Transverse colon (tissue), 4 donors: ENCODE data around the gene PCDHGA12. TPM values are rescaled to one million over a fixed set of nuclear protein-coding genes. Genes with fewer than 3 reads are reported as not detected.
A peak's percentile ranks its signal among the peaks of the same experiment; 100 is the strongest.
"Not testable (repeated sequence)": the region's sequence is repeated elsewhere in the genome, so short reads cannot be mapped to it uniquely, and the experiment has no call there.

Source experiments
- DNase-seq: peaks from one replicate; pipeline ENCODE4 v3.0.0-alpha.2; 2019
- H3K27ac ChIP-seq, 4 donors: fragments of 200-600 bp; sonication (generic); 2 replicates each; pipeline ENCODE4 v1.5.1; 2016 to 2018; ENCODE audit warnings: inconsistent platforms in 4 of 4
- H3K27me3 ChIP-seq: fragments of 200-600 bp; sonication (generic); 2 replicates; pipeline ENCODE4 v1.5.1; 2017; ENCODE audit warnings: inconsistent platforms
- H3K36me3 ChIP-seq, 4 donors: fragments of 200-600 bp; sonication (generic); 2 replicates each; pipeline ENCODE4 v1.5.1; 2017 to 2019; ENCODE audit warnings: inconsistent platforms in 4 of 4
- H3K4me1 ChIP-seq, 4 donors: fragments of 200-600 bp; sonication (generic); 2 replicates each; pipeline ENCODE4 v1.5.1; 2017 to 2020; ENCODE audit warnings: inconsistent platforms in 4 of 4
- H3K4me3 ChIP-seq, 4 donors: fragments of 200-600 bp; sonication (generic); 1 replicate in 1 of 4; 2 replicates in 3 of 4; pipeline versions ENCODE4 v1.5.1 to v1.6.1; 2017 to 2019; ENCODE audit warnings: inconsistent platforms in 4 of 4
- H3K9me3 ChIP-seq, 2 donors: fragments of 200-600 bp; sonication (generic); 2 replicates each; pipeline ENCODE4 v1.5.1; 2017 to 2019; ENCODE audit warnings: inconsistent platforms in 2 of 2
- EP300 ChIP-seq: sonication (generic); formaldehyde crosslinking; IDR thresholded peaks from one replicate; pipeline ENCODE4 v1.6.1; 2017; ENCODE audit warnings: antibody characterized with exemption, low read depth
- POLR2A ChIP-seq: fragments of 450-650 bp; IDR thresholded peaks from one replicate; pipeline ENCODE4 v1.6.1; 2016; ENCODE audit warnings: antibody characterized with exemption, mild to moderate bottlenecking, moderate library complexity
- POLR2AphosphoS5 ChIP-seq, 3 donors: sonication (generic); formaldehyde crosslinking; IDR thresholded peaks; one replicate each; pipeline ENCODE4 v1.6.1; 2016; ENCODE audit warnings: antibody characterized with exemption in 3 of 3
- WGBS, 2 donors: methylation state at CpG; one replicate each; pipeline ENCODE4 v1.1.5; 2018; ENCODE audit warnings: low coverage in 1 of 2; 5-methylcytosine and 5-hydroxymethylcytosine counted together
- in situ Hi-C, 4 donors: fragments of 200-750 bp; cut with MboI; loops; one replicate each; pipeline versions ENCODE4 v1.15.0 to v1.15.1; 2017; ENCODE audit warnings: low sequenced_read_pairs in 3 of 4, low pct_ligation_motif_present in 1 of 4, low pct_unique_long_range_greater_than_20kb in 1 of 4
- intact Hi-C: fragments of 100-400 bp; cut with DNase I; formaldehyde crosslinking; loops from one replicate; pipeline ENCODE4 v1.15.1; 2023; ENCODE audit warnings: low total_unique reads
- total RNA-seq, 4 donors: library from RNA; depleted of rRNA; stranded (reverse); fragments of >200 nt; gene quantifications; one replicate each; pipeline ENCODE4 v1.1.0, GENCODE V29; 2016
- TF ChIP-seq, protein P1 (sequence below), 5 experiments: fragments of 200-600 bp in 3 of 5; fragments of 450-650 bp in 2 of 5; sonication (generic) in 3 of 5; IDR thresholded peaks; 1 replicate in 2 of 5; 2 replicates in 3 of 5; pipeline ENCODE4 v1.5.1; 2016 to 2017; ENCODE audit warnings: antibody characterized with exemption in 5 of 5, inconsistent platforms in 3 of 5, mild to moderate bottlenecking in 2 of 5, moderate library complexity in 1 of 5

Gene PCDHGA12
- total RNA-seq, 4 donors from 2014 or later, result 1.6 to 14.2 (median 4.8) TPM

GRCh38 chr5:141397756-141398551, 32.4 kb upstream of the PCDHGA12 start, which contains the start of gene PCDHGB5:
PCDHGB5 (plus strand) TSS chr5:141397947; CDS start chr5:141398128, 181 bp downstream.
- H3K36me3 ChIP-seq, H3K4me1 ChIP-seq, H3K27ac ChIP-seq, intact Hi-C loops: not testable (repeated sequence)
- in situ Hi-C loops, result loop anchor here in 1 of 4 donors (25.0 kb wide), 1 partner anchor 186 kb away; the partner anchor contains the start of genes PCDHB12, PCDHB13 and PCDHB14
- Histone ChIP-seq H3K4me3 (peak within 1 kb of the TSS in 1 of 4 donors; percentile 29), H3K9me3 (peaks cover 54 to 85% of the 10 kb centered on the region in 2 donors), H3K27me3 (peaks cover 30% of the 10 kb centered on the region)
- peak; percentile 43 for DNase-seq
- 18 to 30% methylated on average over 7 to 27 of the region's 43 CpGs for WGBS, 2 donors
- TF ChIP-seq, protein P1, sequence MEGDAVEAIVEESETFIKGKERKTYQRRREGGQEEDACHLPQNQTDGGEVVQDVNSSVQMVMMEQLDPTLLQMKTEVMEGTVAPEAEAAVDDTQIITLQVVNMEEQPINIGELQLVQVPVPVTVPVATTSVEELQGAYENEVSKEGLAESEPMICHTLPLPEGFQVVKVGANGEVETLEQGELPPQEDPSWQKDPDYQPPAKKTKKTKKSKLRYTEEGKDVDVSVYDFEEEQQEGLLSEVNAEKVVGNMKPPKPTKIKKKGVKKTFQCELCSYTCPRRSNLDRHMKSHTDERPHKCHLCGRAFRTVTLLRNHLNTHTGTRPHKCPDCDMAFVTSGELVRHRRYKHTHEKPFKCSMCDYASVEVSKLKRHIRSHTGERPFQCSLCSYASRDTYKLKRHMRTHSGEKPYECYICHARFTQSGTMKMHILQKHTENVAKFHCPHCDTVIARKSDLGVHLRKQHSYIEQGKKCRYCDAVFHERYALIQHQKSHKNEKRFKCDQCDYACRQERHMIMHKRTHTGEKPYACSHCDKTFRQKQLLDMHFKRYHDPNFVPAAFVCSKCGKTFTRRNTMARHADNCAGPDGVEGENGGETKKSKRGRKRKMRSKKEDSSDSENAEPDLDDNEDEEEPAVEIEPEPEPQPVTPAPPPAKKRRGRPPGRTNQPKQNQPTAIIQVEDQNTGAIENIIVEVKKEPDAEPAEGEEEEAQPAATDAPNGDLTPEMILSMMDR (IDR thresholded peaks at IDR 0.05), result peak; percentile 30 to 44 (median 40)

GRCh38 chr5:141398608-141399007, 31.7 kb upstream of the PCDHGA12 start:
- no peak for DNase-seq
- 20 to 60% methylated on average over 1 to 15 of the region's 15 CpGs for WGBS, 2 donors
- H3K9me3 ChIP-seq, result peaks cover 54 to 85% of the 10 kb centered on the region in 2 donors
- no peaks in the 10 kb centered on the region for H3K4me1 ChIP-seq
- no peaks in the 10 kb centered on the region for H3K36me3 ChIP-seq
- H3K4me3 ChIP-seq, result no peak overlapping the region
- TF ChIP-seq POLR2AphosphoS5 (IDR thresholded peaks at IDR 0.05), result no peak
- TF ChIP-seq EP300, result no peak
- no peak for TF ChIP-seq POLR2A
- TF ChIP-seq, protein P1 (IDR thresholded peaks at IDR 0.05), result no peak
- intact Hi-C loops (no loop called here), in situ Hi-C loops (loop anchor here in 1 of 4 donors (25.0 kb wide), 1 partner anchor 186 kb away; the partner anchor contains the start of genes PCDHB12, PCDHB13 and PCDHB14)
- H3K27ac ChIP-seq, result no peak overlapping the region
- H3K27me3 ChIP-seq, result peaks cover 32% of the 10 kb centered on the region

GRCh38 chr5:141399555-141400258, 30.6 kb upstream of the PCDHGA12 start:
- Histone ChIP-seq H3K27me3 (peaks cover 28% of the 10 kb centered on the region), H3K36me3 (no peaks in the 10 kb centered on the region), H3K4me1 (no peaks in the 10 kb centered on the region), H3K9me3 (peaks cover 50 to 86% of the 10 kb centered on the region in 2 donors), H3K4me3 (no peak overlapping the region), H3K27ac (no peak overlapping the region)
- intact Hi-C loops (loop anchor here (10.0 kb wide), 1 partner anchor 125 kb away; no protein-coding TSS in a partner anchor), in situ Hi-C loops (loop anchor here in 2 of 4 donors (10.0 to 25.0 kb wide), 2 partner anchors 165 to 187 kb away; partner anchors contain the start of genes PCDHB12 (in 1 of the 2), PCDHB13 (in 1 of the 2) and PCDHB14 (in 1 of the 2))
- no peak for TF ChIP-seq POLR2A
- no peak for TF ChIP-seq EP300
- TF ChIP-seq, protein P1 (IDR thresholded peaks at IDR 0.05), result no peak
- no peak for DNase-seq
- WGBS, 2 donors, result 66% methylated on average over 61 of the region's 61 CpGs; no CpG with 5 or more reads in 1 of the 2 donors
